ENCODE results near the gene UFM1. TPM values are rescaled to one million over a fixed set of nuclear protein-coding genes. Genes with fewer than 3 reads are reported as not detected.

The UFM1 gene
- total RNA-seq, 1 experiment from 2014 or later = 33.9 TPM

- BruUV-seq (replicated peaks) = no TSS peak
- TF ChIP-seq POLR2A (IDR thresholded peaks at IDR 0.05; ENCODE audit: borderline replicate concordance, extremely low read depth, insufficient read depth, insufficient read length) = no peak
- TF ChIP-seq RAD21 (IDR thresholded peaks at IDR 0.05; ENCODE audit: low read depth) = no peak
- no peak for TF ChIP-seq CTCF (IDR thresholded peaks at IDR 0.05 in 2 of 3, conservative IDR thresholded peaks at IDR 0.05 in 1 of 3; ENCODE audit: borderline replicate concordance in 1 of 3, insufficient read depth in 1 of 3, low read depth in 2 of 3, low read length in 2 of 3)
- no peak for TF ChIP-seq ELF1 (IDR thresholded peaks at IDR 0.05; ENCODE audit: borderline replicate concordance, low read depth)
- TF ChIP-seq EGR1 (IDR thresholded peaks at IDR 0.05; ENCODE audit: low read depth) = no peak
- TF ChIP-seq EZH2 (IDR thresholded peaks at IDR 0.05) = no peak
- TF ChIP-seq CEBPB (IDR thresholded peaks at IDR 0.05; ENCODE audit: low read depth) = no peak
- TF ChIP-seq SRF (IDR thresholded peaks at IDR 0.05; ENCODE audit: low read depth) = no peak
- no peak for TF ChIP-seq MAX (IDR thresholded peaks at IDR 0.05)
- TF ChIP-seq POLR2AphosphoS5 (IDR thresholded peaks at IDR 0.05; ENCODE audit: low read depth, low read length) = no peak
- ChIA-PET POLR2A (no interaction called here), CTCF (no interaction called here), RAD21 (ENCODE audit: low non-redundant PET in 1 of 2, low total read pairs in 2 of 2, uncharacterized antibody in 2 of 2, unreplicated experiment in 2 of 2) (no interaction called here)
- intact Hi-C loops (cut with micrococcal nuclease) = no loop called here
- Histone ChIP-seq H2AFZ (ENCODE audit: low read depth, low read length, poor library complexity, severe bottlenecking) (no peak overlapping the region), H3K9ac (ENCODE audit: low read length) (no peak overlapping the region), H3K9me2 (ENCODE audit: insufficient read depth) (no peaks in the 10 kb centered on the region), H3K27ac (ENCODE audit: low read depth, low read length) (no peak overlapping the region), H3K9me3 (ENCODE audit: control insufficient read depth in 1 of 2, insufficient read depth in 1 of 2, low read depth in 1 of 2, low read length in 2 of 2) (no peaks in the 10 kb centered on the region), H3K79me2 (ENCODE audit: insufficient read depth, low read length) (no peaks in the 10 kb centered on the region), H3K4me3 (replicated peaks in 1 of 2; ENCODE audit: low read depth in 1 of 2, low read length in 2 of 2) (no peak overlapping the region), H3K4me1 (ENCODE audit: control insufficient read depth in 1 of 2, insufficient read depth in 2 of 2, low read length in 2 of 2) (no peaks in the 10 kb centered on the region), H3K4me2 (ENCODE audit: low read length) (no peak overlapping the region), H4K20me1 (ENCODE audit: insufficient read depth) (no peaks in the 10 kb centered on the region), H3K27me3 (ENCODE audit: insufficient read depth, low read length) (no peaks in the 10 kb centered on the region), H3K36me3 (ENCODE audit: control insufficient read depth in 1 of 2, insufficient read depth in 2 of 2, low read length in 2 of 2) (no peaks in the 10 kb centered on the region)
- DNase-seq (ENCODE audit: low read depth, low spot score) (no peak), ATAC-seq (no peak)
Measured at GRCh38 chr13:38405216-38405615, 55.6 kb downstream of the UFM1 start.

GRCh38 chr13:38409771-38410170, 60.1 kb downstream of the UFM1 start:
- ChIA-PET CTCF (no interaction called here), RAD21 (ENCODE audit: low non-redundant PET in 1 of 2, low total read pairs in 2 of 2, uncharacterized antibody in 2 of 2, unreplicated experiment in 2 of 2) (no interaction called here), POLR2A (no interaction called here)
- TF ChIP-seq REST (IDR thresholded peaks at IDR 0.05; ENCODE audit: low read depth) (no peak), POLR2AphosphoS5 (IDR thresholded peaks at IDR 0.05; ENCODE audit: low read depth, low read length) (no peak), TCF7L2 (IDR thresholded peaks at IDR 0.05; ENCODE audit: borderline replicate concordance, extremely low read depth, insufficient read depth, insufficient read length) (no peak), EZH2phosphoT487 (IDR thresholded peaks at IDR 0.05; ENCODE audit: borderline replicate concordance) (no peak), MAX (IDR thresholded peaks at IDR 0.05) (no peak)
- H3K9me3 ChIP-seq (ENCODE audit: control insufficient read depth in 1 of 2, insufficient read depth in 1 of 2, low read depth in 1 of 2, low read length in 2 of 2) = no peaks in the 10 kb centered on the region
- H3K79me2 ChIP-seq (ENCODE audit: insufficient read depth, low read length) = no peaks in the 10 kb centered on the region
- no peak for DNase-seq (ENCODE audit: low read depth, low spot score)
- no peak overlapping the region for H3K4me2 ChIP-seq (ENCODE audit: low read length)
- H3K27ac ChIP-seq (ENCODE audit: low read depth, low read length) = no peak overlapping the region
- no peaks in the 10 kb centered on the region for H4K20me1 ChIP-seq (ENCODE audit: insufficient read depth)
- H2AFZ ChIP-seq (ENCODE audit: low read depth, low read length, poor library complexity, severe bottlenecking) = no peak overlapping the region
- no peak for ATAC-seq
- intact Hi-C loops (cut with micrococcal nuclease) = no loop called here
- no TSS peak for BruUV-seq (replicated peaks)
- no peaks in the 10 kb centered on the region for H3K36me3 ChIP-seq (ENCODE audit: control insufficient read depth in 1 of 2, insufficient read depth in 2 of 2, low read length in 2 of 2)
- no peaks in the 10 kb centered on the region for H3K9me2 ChIP-seq (ENCODE audit: insufficient read depth)
- H3K4me1 ChIP-seq (ENCODE audit: control insufficient read depth in 1 of 2, insufficient read depth in 2 of 2, low read length in 2 of 2) = no peaks in the 10 kb centered on the region
- no peak overlapping the region for H3K4me3 ChIP-seq (replicated peaks in 1 of 2; ENCODE audit: low read depth in 1 of 2, low read length in 2 of 2)
- no peak overlapping the region for H3K9ac ChIP-seq (ENCODE audit: low read length)
- no peaks in the 10 kb centered on the region for H3K27me3 ChIP-seq (ENCODE audit: insufficient read depth, low read length)

Data from HCT116 (cell line).